H1 (cell line): ENCODE measurements around the gene HADH. TPM values are rescaled to one million over a fixed set of nuclear protein-coding genes. Genes with fewer than 3 reads are reported as not detected.

ENCODE experiments used
- CTCF ChIA-PET: fragments of 300-600 bp; sonication (Branson Sonifier 250); formaldehyde crosslinking; loops from one replicate; lab custom pipeline; 2021; ENCODE audit not compliant: partially characterized antibody; lab: Charles Lee
- POLR2A ChIA-PET: fragments of 300-600 bp; sonication (Branson Sonifier 250); formaldehyde crosslinking; loops from one replicate; lab custom pipeline; 2021; ENCODE audit warnings: inconsistent platforms; ENCODE audit not compliant: partially characterized antibody; lab: Charles Lee
- DNase-seq, 2 experiments: peaks; one replicate each; pipeline versions ENCODE4 v3.0.0 to v3.0.0-alpha.2; 2010 to 2022; ENCODE audit warnings: low spot score in 2 of 2, low read depth in 1 of 2, mixed read lengths in 1 of 2
- FAIRE-seq: peaks from 2 replicates; lab custom pipeline; 2011; peaks lifted over from hg19 to GRCh38; lab: Jason Lieb, UNC
- H2AFZ ChIP-seq: 2 replicates; pipeline ENCODE4 v1.8.1; 2012; ENCODE audit warnings: low read length, inconsistent platforms
- H2AK5ac ChIP-seq: 2 replicates; pipeline ENCODE4 v1.6.1; 2013; ENCODE audit warnings: low read depth, low read length
- H2BK120ac ChIP-seq: replicated peaks from 2 replicates; pipeline ENCODE3; 2013; ENCODE audit warnings: low read depth, low read length, inconsistent platforms
- H2BK12ac ChIP-seq: 2 replicates; pipeline ENCODE4 v1.6.1; 2013; ENCODE audit warnings: low read depth, low read length
- H2BK15ac ChIP-seq: 2 replicates; pipeline ENCODE4 v1.6.1; 2013; ENCODE audit warnings: low read length
- H2BK20ac ChIP-seq: 2 replicates; pipeline ENCODE4 v1.6.1; 2013; ENCODE audit warnings: low read length
- H2BK5ac ChIP-seq: 2 replicates; pipeline ENCODE4 v1.6.1; 2013; ENCODE audit warnings: low read depth, low read length
- H3K14ac ChIP-seq: 2 replicates; pipeline ENCODE4 v1.6.1; 2013; ENCODE audit warnings: inconsistent platforms; ENCODE audit not compliant: insufficient read length
- H3K18ac ChIP-seq: 2 replicates; pipeline ENCODE4 v1.6.1; 2013; ENCODE audit warnings: low read length; ENCODE audit errors: extremely low read depth
- H3K23ac ChIP-seq: 2 replicates; pipeline ENCODE4 v1.6.1; 2013; ENCODE audit warnings: inconsistent platforms; ENCODE audit not compliant: insufficient read length
- H3K23me2 ChIP-seq: 2 replicates; pipeline ENCODE4 v1.6.1; 2013; ENCODE audit warnings: low read depth, low read length
- H3K27ac ChIP-seq: 2 replicates; pipeline ENCODE4 v1.6.1; 2011; ENCODE audit warnings: low read depth, low read length, inconsistent platforms
- H3K27me3 ChIP-seq, 4 experiments: replicated peaks in 1 of 4; 1 replicate in 1 of 4; 2 replicates in 3 of 4; pipeline versions ENCODE4 v1.6.1 to v1.8.1; 2011 to 2013; ENCODE audit warnings: low read length in 3 of 4, mild to moderate bottlenecking in 3 of 4, inconsistent platforms in 2 of 4, mixed read lengths in 2 of 4, moderate library complexity in 1 of 4; ENCODE audit not compliant: control insufficient read depth in 3 of 4, insufficient read depth in 3 of 4; ENCODE audit errors: extremely low read depth in 1 of 4
- H3K36me3 ChIP-seq, 4 experiments: 2 replicates each; pipeline versions ENCODE4 v1.6.1 to v1.8.1; 2011 to 2013; ENCODE audit warnings: mild to moderate bottlenecking in 4 of 4, low read length in 3 of 4, moderate library complexity in 2 of 4, control low read depth in 1 of 4, inconsistent platforms in 1 of 4; ENCODE audit not compliant: insufficient read depth in 4 of 4, control insufficient read depth in 2 of 4
- H3K4ac ChIP-seq: replicated peaks from 2 replicates; pipeline ENCODE3; 2013; ENCODE audit warnings: low read length, low read depth, mixed read lengths, inconsistent platforms; ENCODE audit not compliant: insufficient read length
- H3K4me1 ChIP-seq, 4 experiments: replicated peaks in 1 of 4; 1 replicate in 1 of 4; 2 replicates in 3 of 4; pipeline versions ENCODE4 v1.6.1 to v1.8.1; 2011 to 2013; ENCODE audit warnings: low read length in 3 of 4, inconsistent platforms in 2 of 4, mixed read lengths in 1 of 4; ENCODE audit not compliant: insufficient read depth in 4 of 4, control insufficient read depth in 3 of 4
- H3K4me2 ChIP-seq, 2 experiments: 2 replicates each; pipeline versions ENCODE4 v1.6.1 to v1.8.1; 2011 to 2013; ENCODE audit warnings: low read depth in 2 of 2, low read length in 2 of 2, control low read depth in 1 of 2, inconsistent platforms in 1 of 2, mild to moderate bottlenecking in 1 of 2; ENCODE audit not compliant: insufficient read depth in 1 of 2
- H3K4me3 ChIP-seq, 4 experiments: fragments of 200-600, 300-600 bp in 1 of 4; sonication (generic), shearing (Covaris generic), sonication (Bioruptor Twin) in 1 of 4; 2 replicates each; pipeline versions ENCODE4 v1.5.1 to v1.8.1; 2011 to 2016; ENCODE audit warnings: low read length in 4 of 4, low read depth in 3 of 4, control low read depth in 2 of 4, inconsistent platforms in 2 of 4, mild to moderate bottlenecking in 2 of 4, mixed read lengths in 1 of 4, moderate library complexity in 1 of 4; ENCODE audit not compliant: insufficient read depth in 2 of 4; ENCODE audit errors: extremely low read depth in 1 of 4
- H3K56ac ChIP-seq: replicated peaks from 2 replicates; pipeline ENCODE3; 2013; ENCODE audit warnings: low read depth, mild to moderate bottlenecking, mixed read lengths, low read length, inconsistent platforms; ENCODE audit not compliant: insufficient read length
- H3K79me1 ChIP-seq: 2 replicates; pipeline ENCODE4 v1.6.1; 2013; ENCODE audit warnings: low read depth, low read length, control low read depth
- H3K79me2 ChIP-seq, 2 experiments: 2 replicates each; pipeline versions ENCODE4 v1.6.1 to v1.8.1; 2012 to 2013; ENCODE audit warnings: low read length in 2 of 2, mild to moderate bottlenecking in 2 of 2, inconsistent platforms in 1 of 2; ENCODE audit not compliant: insufficient read depth in 2 of 2, control insufficient read depth in 1 of 2
- H3K9ac ChIP-seq, 4 experiments: replicated peaks in 1 of 4; 1 replicate in 1 of 4; 2 replicates in 3 of 4; pipeline versions ENCODE4 v1.6.1 to v1.8.1; 2011 to 2013; ENCODE audit warnings: low read depth in 3 of 4, low read length in 3 of 4, control low read depth in 2 of 4, mild to moderate bottlenecking in 2 of 4, moderate library complexity in 2 of 4, inconsistent platforms in 1 of 4; ENCODE audit errors: extremely low read depth in 1 of 4
- H3K9me3 ChIP-seq, 2 experiments: 2 replicates each; pipeline versions ENCODE4 v1.6.1 to v1.8.1; 2012 to 2013; ENCODE audit warnings: mild to moderate bottlenecking in 2 of 2, moderate library complexity in 2 of 2, control low read depth in 1 of 2, inconsistent platforms in 1 of 2, low read depth in 1 of 2, low read length in 1 of 2, mixed read lengths in 1 of 2; ENCODE audit not compliant: insufficient read depth in 2 of 2
- H4K20me1 ChIP-seq, 2 experiments: replicated peaks in 1 of 2; 2 replicates each; pipeline versions ENCODE3 to v1.8.1; 2011 to 2013; ENCODE audit warnings: inconsistent platforms in 2 of 2, low read length in 2 of 2, mild to moderate bottlenecking in 1 of 2; ENCODE audit not compliant: insufficient read depth in 2 of 2, control insufficient read depth in 1 of 2
- H4K5ac ChIP-seq: 2 replicates; pipeline ENCODE4 v1.6.1; 2013; ENCODE audit warnings: low read length, low read depth, mixed read lengths, inconsistent platforms; ENCODE audit not compliant: insufficient read length
- H4K8ac ChIP-seq: 2 replicates; pipeline ENCODE4 v1.8.0; 2013; ENCODE audit warnings: mild to moderate bottlenecking, moderate library complexity, low read length, inconsistent platforms; ENCODE audit not compliant: insufficient read depth; ENCODE audit errors: extremely low read depth
- H4K91ac ChIP-seq: replicated peaks from 2 replicates; pipeline ENCODE3; 2013; ENCODE audit warnings: low read length, mixed read lengths, inconsistent platforms; ENCODE audit not compliant: insufficient read length
- BACH1 ChIP-seq: IDR thresholded peaks from 2 replicates; pipeline ENCODE4 v1.6.1; 2012; ENCODE audit warnings: low read length, improper control_type of control experiment
- BRCA1 ChIP-seq: IDR thresholded peaks from 2 replicates; pipeline ENCODE4 v1.6.1; 2012; ENCODE audit warnings: low read depth, low read length, improper control_type of control experiment
- CBX5 ChIP-seq: fragments of 300-800, 300-1000 bp; sonication (generic); IDR thresholded peaks from 2 replicates; pipeline ENCODE4 v1.7.1; 2016; ENCODE audit warnings: antibody characterized with exemption, low read length, low read depth
- E2F6 ChIP-seq: IDR thresholded peaks from 2 replicates; pipeline ENCODE4 v1.6.1; 2012; ENCODE audit warnings: inconsistent platforms
- EP300 ChIP-seq, 2 experiments: IDR thresholded peaks; 1 replicate in 1 of 2; 2 replicates in 1 of 2; pipeline ENCODE4 v1.6.1; 2011 to 2012; ENCODE audit warnings: low read depth in 2 of 2, low read length in 2 of 2, mild to moderate bottlenecking in 2 of 2, borderline replicate concordance in 1 of 2, inconsistent platforms in 1 of 2, moderate library complexity in 1 of 2
- EZH2 ChIP-seq: fragments of 200-600 bp; sonication (generic); IDR thresholded peaks from 2 replicates; pipeline ENCODE4 v1.7.1; 2012; ENCODE audit warnings: low read depth, mild to moderate bottlenecking, moderate library complexity, low read length, inconsistent platforms; ENCODE audit not compliant: severe bottlenecking
- GABPA ChIP-seq: IDR thresholded peaks from 2 replicates; pipeline ENCODE4 v1.6.1; 2011; ENCODE audit warnings: mild to moderate bottlenecking, low read length, moderate library complexity, borderline replicate concordance; ENCODE audit not compliant: insufficient read depth
- JUN ChIP-seq: IDR thresholded peaks from 2 replicates; pipeline ENCODE4 v1.6.1; 2011; ENCODE audit warnings: low read depth, mild to moderate bottlenecking, improper control_type of control experiment, low read length
- KDM1A ChIP-seq: fragments of 200-600, 300-600 bp; sonication (generic); IDR thresholded peaks from 2 replicates; pipeline ENCODE4 v1.7.1; 2016; ENCODE audit warnings: mild to moderate bottlenecking, low read length, borderline replicate concordance
- KDM4A ChIP-seq: IDR thresholded peaks from one replicate; pipeline ENCODE4 v1.7.1; 2012; ENCODE audit warnings: low read depth, mild to moderate bottlenecking, moderate library complexity, low read length, inconsistent platforms; ENCODE audit not compliant: severe bottlenecking
- KDM5A ChIP-seq: fragments of 200-600 bp; IDR thresholded peaks from 2 replicates; pipeline ENCODE4 v1.7.1; 2012; ENCODE audit warnings: mild to moderate bottlenecking, low read length, inconsistent platforms, mixed read lengths
- MAFK ChIP-seq: IDR thresholded peaks from 2 replicates; pipeline ENCODE4 v1.6.1; 2012; ENCODE audit warnings: low read depth, mild to moderate bottlenecking, improper control_type of control experiment, low read length
- POLR2AphosphoS5 ChIP-seq: IDR thresholded peaks from 2 replicates; pipeline ENCODE4 v1.6.1; 2011; ENCODE audit warnings: low read depth, low read length
- SP2 ChIP-seq: IDR thresholded peaks from 2 replicates; pipeline ENCODE4 v1.6.1; 2012; ENCODE audit warnings: mild to moderate bottlenecking, low read length, inconsistent platforms
- WGBS, 2 experiments: shearing (Covaris generic) in 1 of 2; methylation state at CpG; one replicate each; pipeline versions ENCODE4 v1.1.6 to v1.1.7; 2013 to 2015; ENCODE audit warnings: low lambda C conversion rate in 2 of 2, mixed read lengths in 2 of 2, inconsistent platforms in 1 of 2, low coverage in 1 of 2, missing lambda C conversion rate in 1 of 2; ENCODE audit not compliant: insufficient replicate concordance in 2 of 2, insufficient coverage in 1 of 2, insufficient read length in 1 of 2; ENCODE audit errors: extremely low coverage in 1 of 2, missing lambda C conversion rate in 1 of 2; 5-methylcytosine and 5-hydroxymethylcytosine counted together
- polyA plus RNA-seq, 7 experiments: library from polyadenylated mRNA; depleted of rRNA in 3 of 7; stranded (reverse) in 5 of 7; unstranded in 2 of 7; fragments of >200 nt in 5 of 7; fragments of 200-250 nt in 2 of 7; gene quantifications; 1 replicate in 5 of 7; 2 replicates in 1 of 7; 4 replicates in 1 of 7; pipeline versions ENCODE4 v1.2.1 to v1.2.3, GENCODE V29; 2011 to 2013; ENCODE audit warnings: missing spikeins in 2 of 7, mixed read lengths in 2 of 7
- total RNA-seq: library from RNA; stranded (reverse); fragmentation: NEBNext Ultra II Directional; extraction: Animal tissue kit (Norgen Biotek cat#: 25700); gene quantifications from 2 replicates; pipeline ENCODE4 v1.2.1, GENCODE V29; 2021

HADH gene
- total and polyA plus RNA-seq, 2 of the 8 experiments (the other 6 are each of a cell fraction or from before 2014, with no cell fraction given): 47.5 to 54.4 TPM

- WGBS, 2 experiments: 90% methylated on average over 2 of the region's 2 CpGs; no CpG with 5 or more reads in 1 of the 2 experiments
- Histone ChIP-seq H3K4me3 (no peak overlapping the region), H3K79me2 (no peaks in the 10 kb centered on the region), H3K4me1 (peaks cover 0 to 3% (median 2%) of the 10 kb centered on the region in 4 experiments; a peak in 4 of 7 replicates), H4K8ac (no peak overlapping the region), H2BK12ac (no peak overlapping the region), H3K23ac (no peak overlapping the region), H3K23me2 (no peaks in the 10 kb centered on the region), H2AFZ (no peak overlapping the region), H2BK5ac (no peak overlapping the region), H4K20me1 (no peaks in the 10 kb centered on the region), H3K27me3 (0 out of 7 replicates have a peak, but pooled peaks cover 0 to 2% (median 0%) of the 10 kb centered on the region in 4 experiments), H3K18ac (no peak overlapping the region), H2AK5ac (no peak overlapping the region), H4K5ac (no peak overlapping the region), H3K9ac (no peak overlapping the region), H3K4ac (no peak overlapping the region), H3K14ac (no peak overlapping the region), H2BK120ac (no peak overlapping the region), H3K4me2 (no peak overlapping the region), H3K56ac (no peak overlapping the region), H4K91ac (no peak overlapping the region), H3K9me3 (no peaks in the 10 kb centered on the region), H3K36me3 (no peaks in the 10 kb centered on the region), H3K79me1 (no peaks in the 10 kb centered on the region), H2BK15ac (no peak overlapping the region), H3K27ac (no peak overlapping the region), H2BK20ac (no peak overlapping the region)
- FAIRE-seq (no peak), DNase-seq (no peak)
- ChIA-PET CTCF (interaction anchor here (0.9 to 3.9 kb wide), 7 partner anchors 13 to 525 kb away, joined by 3 to 20 read pairs (median 6); no protein-coding TSS in a partner anchor), POLR2A (no interaction called here)
- TF ChIP-seq KDM5A: no peak
- no peak for TF ChIP-seq KDM1A
- TF ChIP-seq BACH1: no peak
- TF ChIP-seq EP300 (IDR thresholded peaks at IDR 0.05; ENCODE audit: borderline replicate concordance in 1 of 2, low read depth in 2 of 2, low read length in 2 of 2): no peak
- no peak for TF ChIP-seq POLR2AphosphoS5
- TF ChIP-seq SP2: no peak
- no peak for TF ChIP-seq EZH2
- no peak for TF ChIP-seq GABPA
- no peak for TF ChIP-seq CBX5
- no peak for TF ChIP-seq BRCA1
- no peak for TF ChIP-seq JUN
- TF ChIP-seq KDM4A: no peak
- no peak for TF ChIP-seq MAFK
- no peak for TF ChIP-seq E2F6
Measured at GRCh38 chr4:108047199-108047598, 57.5 kb downstream of the HADH start.
